ENCODE results near the gene TSPAN11.

DNA sequence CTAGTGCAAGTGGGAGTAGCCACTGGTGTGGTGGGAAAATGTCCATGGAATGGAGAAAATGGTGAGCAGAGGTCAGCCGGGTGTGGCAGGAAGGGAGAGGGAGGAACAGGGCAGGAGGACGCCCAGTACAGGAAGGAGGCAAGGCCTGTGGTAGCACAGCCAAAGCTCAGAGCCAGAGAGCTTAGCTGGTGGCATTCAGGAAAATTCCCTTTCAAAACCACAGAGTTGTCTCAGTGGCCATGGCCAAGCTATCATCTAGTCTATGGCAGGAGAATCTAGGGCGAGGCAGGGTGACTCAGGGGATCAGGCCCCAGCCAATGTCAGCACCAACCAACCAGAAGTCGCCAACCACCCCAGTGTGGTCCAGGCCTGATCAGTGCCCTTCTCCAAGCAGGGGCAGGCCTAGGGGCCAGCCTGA lies 79.4 kb downstream of the TSPAN11 start:
- TF ChIP-seq POLR2A (IDR thresholded peaks at IDR 0.05) = no peak
- TF ChIP-seq, protein P1, sequence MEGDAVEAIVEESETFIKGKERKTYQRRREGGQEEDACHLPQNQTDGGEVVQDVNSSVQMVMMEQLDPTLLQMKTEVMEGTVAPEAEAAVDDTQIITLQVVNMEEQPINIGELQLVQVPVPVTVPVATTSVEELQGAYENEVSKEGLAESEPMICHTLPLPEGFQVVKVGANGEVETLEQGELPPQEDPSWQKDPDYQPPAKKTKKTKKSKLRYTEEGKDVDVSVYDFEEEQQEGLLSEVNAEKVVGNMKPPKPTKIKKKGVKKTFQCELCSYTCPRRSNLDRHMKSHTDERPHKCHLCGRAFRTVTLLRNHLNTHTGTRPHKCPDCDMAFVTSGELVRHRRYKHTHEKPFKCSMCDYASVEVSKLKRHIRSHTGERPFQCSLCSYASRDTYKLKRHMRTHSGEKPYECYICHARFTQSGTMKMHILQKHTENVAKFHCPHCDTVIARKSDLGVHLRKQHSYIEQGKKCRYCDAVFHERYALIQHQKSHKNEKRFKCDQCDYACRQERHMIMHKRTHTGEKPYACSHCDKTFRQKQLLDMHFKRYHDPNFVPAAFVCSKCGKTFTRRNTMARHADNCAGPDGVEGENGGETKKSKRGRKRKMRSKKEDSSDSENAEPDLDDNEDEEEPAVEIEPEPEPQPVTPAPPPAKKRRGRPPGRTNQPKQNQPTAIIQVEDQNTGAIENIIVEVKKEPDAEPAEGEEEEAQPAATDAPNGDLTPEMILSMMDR (IDR thresholded peaks at IDR 0.05) = no peak

Measured in body of pancreas (tissue), 4 donors.